Naive B cell (primary cell): ENCODE results near the gene PGGHG. TPM values are rescaled to one million over a fixed set of nuclear protein-coding genes. Genes with fewer than 3 reads are reported as not detected.
"Not testable (repeated sequence)": the region's sequence is repeated elsewhere in the genome, so short reads cannot be mapped to it uniquely, and the experiment has no call there.

ENCODE experiments used
- ATAC-seq, 2 donors: fragments of 150-1000 bp; cut with Tn5 transposase; 2 replicates each; pipeline ENCODE4 v1.10.0; 2021; ENCODE audit warnings: low read depth in 2 of 2, mild to moderate bottlenecking in 2 of 2, moderate library complexity in 2 of 2
- DNase-seq: peaks from one replicate; pipeline ENCODE4 v3.0.0; 2022
- H3K27ac Mint-ChIP-seq, 6 donors: one replicate each; pipeline ENCODE4 v1.8.0; 2020 to 2022; ENCODE audit warnings: mild to moderate bottlenecking in 6 of 6, mixed read lengths in 6 of 6, moderate library complexity in 5 of 6, inconsistent platforms in 2 of 6
- H3K27me3 Mint-ChIP-seq, 3 donors: one replicate each; pipeline ENCODE4 v1.8.0; 2021 to 2022; ENCODE audit warnings: mixed read lengths in 3 of 3, mild to moderate bottlenecking in 1 of 3
- H3K36me3 Mint-ChIP-seq, 2 donors: one replicate each; pipeline ENCODE4 v1.8.0; 2020 to 2022; ENCODE audit warnings: mixed read lengths in 2 of 2, inconsistent platforms in 1 of 2, mild to moderate bottlenecking in 1 of 2
- H3K4me1 Mint-ChIP-seq, 3 donors: one replicate each; pipeline ENCODE4 v1.8.0; 2020 to 2022; ENCODE audit warnings: mixed read lengths in 3 of 3, inconsistent platforms in 1 of 3, mild to moderate bottlenecking in 1 of 3, moderate library complexity in 1 of 3
- H3K4me3 Mint-ChIP-seq, 8 donors: one replicate each; pipeline ENCODE4 v1.8.0; 2020 to 2022; ENCODE audit warnings: mild to moderate bottlenecking in 8 of 8, mixed read lengths in 8 of 8, moderate library complexity in 8 of 8, inconsistent platforms in 2 of 8
- H3K9me3 Mint-ChIP-seq, 7 donors: one replicate each; pipeline ENCODE4 v1.8.0; 2020 to 2022; ENCODE audit warnings: mixed read lengths in 7 of 7, mild to moderate bottlenecking in 5 of 7, inconsistent platforms in 2 of 7, moderate library complexity in 1 of 7
- polyA plus RNA-seq, 6 donors: library from polyadenylated mRNA; unstranded; fragments of 300-500 nt; fragmentation: Illumina TruSeq; gene quantifications; one replicate each; pipeline ENCODE4 v1.2.3, GENCODE V29; 2021; ENCODE audit warnings: low read depth in 6 of 6

Gene PGGHG
- polyA plus RNA-seq, 6 donors from 2014 or later: 3.4 to 8.3 (median 4.3) TPM

GRCh38 chr11:256952-257737 lies 31.8 kb upstream of the PGGHG start:
- H3K4me1 Mint-ChIP-seq: peaks cover 11 to 23% (median 23%) of the 10 kb centered on the region in 3 donors
- no peaks in the 10 kb centered on the region for H3K27me3 Mint-ChIP-seq
- peaks cover 0 to 24% of the 10 kb centered on the region in 2 donors for H3K36me3 Mint-ChIP-seq
- H3K9me3 Mint-ChIP-seq: peaks cover 0 to 2% (median 0%) of the 10 kb centered on the region in 7 donors
- peak overlapping the region in 2 of 6 donors; percentile 11 to 21 for H3K27ac Mint-ChIP-seq
- peak; percentile 49 to 73 for ATAC-seq
- H3K4me3 Mint-ChIP-seq: peak overlapping the region in 6 of 8 donors; percentile 20 to 77 (median 44)
- no peak for DNase-seq

DNA sequence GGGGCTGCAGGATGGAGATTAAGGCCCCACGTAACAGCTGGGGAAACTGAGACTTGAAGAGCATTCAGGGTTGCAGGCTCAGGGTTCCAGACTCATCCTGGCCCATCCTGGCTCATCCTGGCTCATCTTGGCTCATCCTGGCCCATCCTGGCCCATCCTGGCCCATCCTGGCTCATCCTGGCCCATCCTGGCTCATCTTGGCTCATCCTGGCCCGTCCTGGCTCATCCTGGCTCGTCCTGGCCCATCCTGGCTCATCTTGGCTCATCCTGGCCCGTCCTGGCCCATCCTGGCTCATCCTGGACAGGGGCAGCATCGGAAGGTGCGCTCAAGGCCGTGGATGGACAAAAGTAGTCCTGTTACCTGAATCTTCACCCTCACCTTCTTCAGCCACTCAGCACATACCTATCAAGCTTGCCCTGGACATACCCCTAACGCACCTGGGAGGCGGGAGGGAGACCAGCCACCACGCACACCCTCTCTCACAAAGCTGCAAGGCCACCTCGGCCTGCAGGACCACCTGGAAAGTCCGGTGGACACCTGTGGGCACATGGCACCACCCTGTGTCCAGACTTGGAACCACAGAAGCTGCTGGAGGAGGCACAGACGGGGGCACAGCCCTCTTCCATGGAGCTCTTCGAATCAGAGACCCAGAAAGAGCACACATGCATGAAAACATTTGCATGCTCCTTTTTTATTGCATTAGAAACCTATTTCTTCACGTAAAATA lies 31.0 kb upstream of the PGGHG start:
- ATAC-seq (peak in 1 of 2 donors; percentile 25), DNase-seq (no peak)
- H3K27me3 Mint-ChIP-seq: no peaks in the 10 kb centered on the region
- peaks cover 0 to 2% (median 0%) of the 10 kb centered on the region in 7 donors for H3K9me3 Mint-ChIP-seq
- peaks cover 11 to 25% (median 23%) of the 10 kb centered on the region in 3 donors for H3K4me1 Mint-ChIP-seq
- H3K4me3 Mint-ChIP-seq: peak overlapping the region in 4 of 8 donors; percentile 16 to 54 (median 36)
- peaks cover 0 to 16% of the 10 kb centered on the region in 2 donors for H3K36me3 Mint-ChIP-seq
- peak overlapping the region in 4 of 6 donors; percentile 37 to 92 (median 64) for H3K27ac Mint-ChIP-seq

GRCh38 chr11:259413-259812 lies 29.5 kb upstream of the PGGHG start:
- DNase-seq (no peak), ATAC-seq (no peak)
- H3K27me3 Mint-ChIP-seq: no peaks in the 10 kb centered on the region
- H3K4me3 Mint-ChIP-seq: peak overlapping the region in 1 of 8 donors; percentile 15
- no peak overlapping the region for H3K27ac Mint-ChIP-seq
- H3K9me3 Mint-ChIP-seq: peaks cover 0 to 2% (median 0%) of the 10 kb centered on the region in 7 donors
- peaks cover 11 to 25% (median 23%) of the 10 kb centered on the region in 3 donors for H3K4me1 Mint-ChIP-seq
- H3K36me3 Mint-ChIP-seq: peaks cover 0 to 8% of the 10 kb centered on the region in 2 donors

GRCh38 chr11:261624-262023 lies 27.3 kb upstream of the PGGHG start:
- Mint-ChIP-seq H3K9me3 (peaks cover 0 to 2% (median 0%) of the 10 kb centered on the region in 7 donors), H3K4me3 (no peak overlapping the region), H3K27ac (no peak overlapping the region), H3K27me3 (no peaks in the 10 kb centered on the region), H3K36me3 (peaks cover 0 to 8% of the 10 kb centered on the region in 2 donors), H3K4me1 (peaks cover 11 to 25% (median 23%) of the 10 kb centered on the region in 3 donors)
- no peak for DNase-seq
- no peak for ATAC-seq

- Mint-ChIP-seq H3K36me3 (no peaks in the 10 kb centered on the region), H3K9me3 (peaks cover 0 to 4% (median 0%) of the 10 kb centered on the region in 7 donors), H3K4me1 (peaks cover 14 to 37% (median 37%) of the 10 kb centered on the region in 3 donors), H3K27ac (peak overlapping the region; percentile 56 to 98 (median 96)), H3K27me3 (no peaks in the 10 kb centered on the region), H3K4me3 (peak overlapping the region; percentile 75 to 89 (median 83))
- DNase-seq (peak; percentile 36), ATAC-seq (no peak)
Observed at GRCh38 chr11:266676-267439, 22.1 kb upstream of the PGGHG start.

GRCh38 chr11:267491-267994 lies 21.4 kb upstream of the PGGHG start:
- ATAC-seq: peak; percentile 22 to 32
- peaks cover 0 to 2% (median 0%) of the 10 kb centered on the region in 7 donors for H3K9me3 Mint-ChIP-seq
- DNase-seq: peak; percentile 72
- peak overlapping the region; percentile 81 to 97 (median 92) for H3K4me3 Mint-ChIP-seq
- peak overlapping the region; percentile 96 to 100 (median 98) for H3K27ac Mint-ChIP-seq
- H3K4me1 Mint-ChIP-seq: peaks cover 14 to 38% (median 37%) of the 10 kb centered on the region in 3 donors
- H3K36me3 Mint-ChIP-seq: no peaks in the 10 kb centered on the region
- no peaks in the 10 kb centered on the region for H3K27me3 Mint-ChIP-seq

- not testable (repeated sequence) for DNase-seq, H3K9me3 Mint-ChIP-seq, H3K36me3 Mint-ChIP-seq, H3K27me3 Mint-ChIP-seq
- peak; percentile 14 to 21 for ATAC-seq
- Mint-ChIP-seq H3K4me1 (peaks cover 14 to 38% (median 37%) of the 10 kb centered on the region in 3 donors), H3K4me3 (peak overlapping the region; percentile 81 to 97 (median 92)), H3K27ac (peak overlapping the region; percentile 96 to 100 (median 98))
Observed at GRCh38 chr11:268716-269145, 20.2 kb upstream of the PGGHG start.

DNA sequence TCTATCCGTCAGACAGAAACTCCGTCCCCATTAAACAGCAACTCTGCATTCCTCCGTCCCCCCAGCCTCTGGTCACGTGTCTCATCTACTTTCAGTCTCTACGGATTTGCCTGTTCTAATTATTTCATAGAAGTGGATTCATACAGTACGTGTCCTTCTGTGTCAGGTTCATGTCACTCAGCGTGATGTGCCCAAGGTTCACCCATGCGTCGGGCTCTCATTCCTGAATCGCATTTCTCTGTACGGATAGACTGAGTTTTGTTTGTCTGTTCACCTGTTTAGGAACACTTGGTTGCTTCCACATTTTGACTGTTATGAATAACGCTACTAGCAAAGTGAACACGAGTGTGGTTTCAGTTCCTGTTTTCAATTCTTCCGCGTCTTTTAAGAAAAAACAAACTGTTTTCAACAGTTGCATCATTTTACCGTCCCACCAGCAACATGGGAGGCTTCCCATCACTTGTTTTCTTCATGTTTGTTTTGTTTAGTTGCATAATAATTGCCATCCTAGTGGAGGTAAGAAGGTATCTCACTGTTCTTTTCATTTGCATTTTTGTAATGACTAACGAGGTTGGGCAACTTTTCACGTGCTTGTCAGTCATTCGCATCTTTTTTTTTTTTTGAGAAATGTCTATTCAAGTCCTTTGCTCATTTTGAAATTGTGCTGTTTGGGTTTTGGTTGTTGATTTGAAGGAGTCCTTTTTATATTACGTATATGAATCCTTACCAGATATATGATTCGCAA lies 19.6 kb upstream of the PGGHG start:
- Mint-ChIP-seq H3K4me3 (peak overlapping the region; percentile 81 to 97 (median 92)), H3K36me3 (no peaks in the 10 kb centered on the region), H3K27ac (peak overlapping the region; percentile 96 to 100 (median 98)), H3K9me3 (peaks cover 0 to 2% (median 0%) of the 10 kb centered on the region in 7 donors), H3K27me3 (no peaks in the 10 kb centered on the region), H3K4me1 (peaks cover 14 to 38% (median 37%) of the 10 kb centered on the region in 3 donors)
- peak; percentile 77 to 78 for ATAC-seq
- peak; percentile 92 for DNase-seq

DNA sequence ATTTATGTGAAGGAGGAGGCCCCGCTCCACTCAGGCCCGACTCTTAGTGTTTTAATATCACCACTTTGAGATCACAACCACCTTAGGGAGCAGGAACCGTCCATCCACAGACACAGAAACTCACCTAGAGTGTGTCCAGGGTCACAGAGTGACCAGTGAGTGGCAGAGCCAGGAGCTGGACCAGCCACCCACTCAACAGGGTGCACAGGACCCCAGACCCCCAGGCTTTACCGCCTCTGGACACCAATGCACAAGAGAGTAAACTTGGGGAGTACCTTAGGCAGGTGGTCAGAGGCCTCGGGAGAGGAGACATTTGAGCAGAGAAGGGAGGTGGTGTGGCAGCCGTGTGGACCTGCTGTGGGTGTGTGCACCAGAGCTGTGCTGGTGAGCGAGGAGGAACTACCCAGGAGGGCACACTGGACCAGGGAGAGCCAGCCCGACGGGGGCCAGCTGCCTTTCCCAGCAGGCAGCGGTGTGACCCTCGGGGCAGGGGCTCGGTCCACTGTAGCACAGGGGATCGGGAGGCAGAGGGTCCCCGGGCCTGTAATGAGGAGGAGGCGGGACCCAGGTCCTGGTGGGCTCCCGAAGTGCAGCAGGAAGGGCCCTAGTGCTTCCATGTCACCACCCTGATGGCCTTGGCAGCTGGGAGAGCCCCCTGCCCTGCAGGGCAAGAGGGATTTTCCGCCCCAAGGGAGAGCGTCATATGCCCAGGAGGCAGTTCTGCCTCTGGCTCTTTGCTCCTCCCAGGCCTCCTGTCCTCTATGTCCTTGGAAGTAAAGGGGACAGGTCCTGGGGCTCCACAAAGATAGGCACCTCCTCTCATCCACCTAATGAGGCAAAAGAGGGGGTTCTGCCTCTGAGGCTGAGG lies 18.2 kb upstream of the PGGHG start:
- no peaks in the 10 kb centered on the region for H3K36me3 Mint-ChIP-seq
- ATAC-seq: no peak
- no peak for DNase-seq
- peak overlapping the region in 5 of 6 donors; percentile 91 to 100 (median 97) for H3K27ac Mint-ChIP-seq
- peaks cover 18 to 45% (median 42%) of the 10 kb centered on the region in 3 donors for H3K4me1 Mint-ChIP-seq
- H3K4me3 Mint-ChIP-seq: peak overlapping the region in 4 of 8 donors; percentile 34 to 94 (median 88)
- peaks cover 0 to 2% (median 0%) of the 10 kb centered on the region in 7 donors for H3K9me3 Mint-ChIP-seq
- H3K27me3 Mint-ChIP-seq: no peaks in the 10 kb centered on the region

DNA sequence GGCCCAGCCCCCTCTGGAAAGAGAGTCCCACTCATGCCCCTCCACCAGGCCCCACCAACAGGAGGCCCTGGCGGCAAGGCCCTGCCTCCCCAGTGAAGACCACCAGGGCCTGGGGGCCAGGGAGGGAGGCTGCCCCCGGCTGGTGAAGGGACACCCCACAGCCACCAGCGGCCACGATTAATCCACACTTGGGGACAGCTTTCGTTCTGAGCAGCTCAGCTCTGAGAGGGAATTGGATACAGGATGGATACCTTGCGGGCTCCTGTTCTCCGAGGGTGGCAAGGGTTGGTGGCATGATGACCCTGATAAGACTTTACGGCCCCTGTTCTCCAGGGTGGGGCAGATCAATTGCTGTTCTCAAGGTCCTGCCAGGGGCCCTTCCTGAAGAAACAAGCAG lies 17.6 kb upstream of the PGGHG start:
- peaks cover 0 to 2% (median 0%) of the 10 kb centered on the region in 7 donors for H3K9me3 Mint-ChIP-seq
- H3K4me3 Mint-ChIP-seq: no peak overlapping the region

DNA sequence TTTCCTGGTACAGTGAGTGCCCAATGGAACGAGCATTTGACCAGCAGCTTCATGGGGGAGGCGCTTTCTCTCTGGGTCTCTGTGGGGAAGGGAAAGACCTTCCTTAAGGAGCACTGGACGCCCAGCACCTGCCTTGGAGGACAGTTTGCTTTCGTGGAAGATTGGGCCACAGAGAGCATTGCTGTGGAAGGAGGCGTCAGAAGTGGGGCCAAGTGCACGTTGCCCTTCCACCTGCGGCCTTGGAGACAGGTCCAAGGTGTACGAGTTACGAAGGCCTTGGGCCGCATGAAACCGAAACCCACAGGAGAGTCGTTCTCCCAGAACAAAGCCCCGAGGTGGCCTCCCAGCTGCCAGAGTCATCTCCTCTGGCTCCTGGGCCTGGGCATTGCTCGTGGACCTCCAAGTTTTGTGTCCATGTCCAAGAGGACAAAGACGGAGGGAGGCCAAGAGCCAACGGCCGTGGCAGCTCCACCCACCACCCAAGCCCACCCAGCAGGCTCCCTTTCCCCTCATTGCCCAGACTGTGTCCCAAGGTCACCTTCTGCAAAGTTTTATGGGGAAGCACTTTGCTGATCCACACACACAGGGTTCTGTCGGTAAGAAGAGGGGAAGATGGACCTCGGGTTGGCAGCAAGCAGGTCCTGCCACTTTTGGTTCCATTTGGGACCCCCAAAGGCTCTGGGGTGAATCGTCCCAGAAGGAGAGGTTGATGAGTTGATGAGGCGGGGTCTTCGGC lies 16.6 kb upstream of the PGGHG start:
- ATAC-seq (no peak), DNase-seq (no peak)
- no peaks in the 10 kb centered on the region for H3K27me3 Mint-ChIP-seq
- peaks cover 0 to 3% (median 0%) of the 10 kb centered on the region in 7 donors for H3K9me3 Mint-ChIP-seq
- peak overlapping the region in 1 of 6 donors; percentile 97 for H3K27ac Mint-ChIP-seq
- H3K4me1 Mint-ChIP-seq: peaks cover 18 to 43% (median 36%) of the 10 kb centered on the region in 3 donors
- H3K4me3 Mint-ChIP-seq: peak overlapping the region in 3 of 8 donors; percentile 12 to 41 (median 29)
- H3K36me3 Mint-ChIP-seq: peaks cover 0 to 5% of the 10 kb centered on the region in 2 donors

More for the DNA sequence above, 17.6 kb upstream of the PGGHG start:
- ATAC-seq (no peak), DNase-seq (no peak)
- H3K27me3 Mint-ChIP-seq: no peaks in the 10 kb centered on the region
- H3K4me1 Mint-ChIP-seq: peaks cover 18 to 45% (median 42%) of the 10 kb centered on the region in 3 donors
- peak overlapping the region in 1 of 6 donors; percentile 97 for H3K27ac Mint-ChIP-seq
- peaks cover 0 to under 1% of the 10 kb centered on the region in 2 donors for H3K36me3 Mint-ChIP-seq
